Measurements from ENCODE around the gene LMX1A. TPM values are rescaled to one million over a fixed set of nuclear protein-coding genes. Genes with fewer than 3 reads are reported as not detected.

The LMX1A gene
- total RNA-seq, 2 donors from 2014 or later: not detected

- Histone ChIP-seq H3K27ac (no peak overlapping the region), H3K4me3 (no peak overlapping the region), H3K36me3 (no peaks in the 10 kb centered on the region), H3K9me3 (no peaks in the 10 kb centered on the region), H3K27me3 (no peaks in the 10 kb centered on the region), H3K4me1 (no peaks in the 10 kb centered on the region)
- TF ChIP-seq, protein P1, sequence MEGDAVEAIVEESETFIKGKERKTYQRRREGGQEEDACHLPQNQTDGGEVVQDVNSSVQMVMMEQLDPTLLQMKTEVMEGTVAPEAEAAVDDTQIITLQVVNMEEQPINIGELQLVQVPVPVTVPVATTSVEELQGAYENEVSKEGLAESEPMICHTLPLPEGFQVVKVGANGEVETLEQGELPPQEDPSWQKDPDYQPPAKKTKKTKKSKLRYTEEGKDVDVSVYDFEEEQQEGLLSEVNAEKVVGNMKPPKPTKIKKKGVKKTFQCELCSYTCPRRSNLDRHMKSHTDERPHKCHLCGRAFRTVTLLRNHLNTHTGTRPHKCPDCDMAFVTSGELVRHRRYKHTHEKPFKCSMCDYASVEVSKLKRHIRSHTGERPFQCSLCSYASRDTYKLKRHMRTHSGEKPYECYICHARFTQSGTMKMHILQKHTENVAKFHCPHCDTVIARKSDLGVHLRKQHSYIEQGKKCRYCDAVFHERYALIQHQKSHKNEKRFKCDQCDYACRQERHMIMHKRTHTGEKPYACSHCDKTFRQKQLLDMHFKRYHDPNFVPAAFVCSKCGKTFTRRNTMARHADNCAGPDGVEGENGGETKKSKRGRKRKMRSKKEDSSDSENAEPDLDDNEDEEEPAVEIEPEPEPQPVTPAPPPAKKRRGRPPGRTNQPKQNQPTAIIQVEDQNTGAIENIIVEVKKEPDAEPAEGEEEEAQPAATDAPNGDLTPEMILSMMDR (IDR thresholded peaks at IDR 0.05): no peak
- no peak for DNase-seq (ENCODE audit: low spot score)
These were observed 76.6 kb downstream of the LMX1A start for GRCh38 chr1:165279882-165280281.

GRCh38 chr1:165276314-165276713, 80.2 kb downstream of the LMX1A start:
- H3K36me3 ChIP-seq: no peaks in the 10 kb centered on the region
- no peaks in the 10 kb centered on the region for H3K4me1 ChIP-seq
- no peak overlapping the region for H3K27ac ChIP-seq
- no peaks in the 10 kb centered on the region for H3K9me3 ChIP-seq
- no peak overlapping the region for H3K4me3 ChIP-seq
- no peak for DNase-seq (ENCODE audit: low spot score)
- no peaks in the 10 kb centered on the region for H3K27me3 ChIP-seq
- TF ChIP-seq, protein P1 (IDR thresholded peaks at IDR 0.05): no peak

- Histone ChIP-seq H3K27ac (no peak overlapping the region), H3K4me1 (no peaks in the 10 kb centered on the region), H3K27me3 (no peaks in the 10 kb centered on the region), H3K9me3 (no peaks in the 10 kb centered on the region), H3K4me3 (no peak overlapping the region), H3K36me3 (no peaks in the 10 kb centered on the region)
- TF ChIP-seq, protein P1 (IDR thresholded peaks at IDR 0.05): no peak
- no peak for DNase-seq (ENCODE audit: low spot score)
These were observed 91.2 kb downstream of the LMX1A start for GRCh38 chr1:165265196-165265838.

DNA sequence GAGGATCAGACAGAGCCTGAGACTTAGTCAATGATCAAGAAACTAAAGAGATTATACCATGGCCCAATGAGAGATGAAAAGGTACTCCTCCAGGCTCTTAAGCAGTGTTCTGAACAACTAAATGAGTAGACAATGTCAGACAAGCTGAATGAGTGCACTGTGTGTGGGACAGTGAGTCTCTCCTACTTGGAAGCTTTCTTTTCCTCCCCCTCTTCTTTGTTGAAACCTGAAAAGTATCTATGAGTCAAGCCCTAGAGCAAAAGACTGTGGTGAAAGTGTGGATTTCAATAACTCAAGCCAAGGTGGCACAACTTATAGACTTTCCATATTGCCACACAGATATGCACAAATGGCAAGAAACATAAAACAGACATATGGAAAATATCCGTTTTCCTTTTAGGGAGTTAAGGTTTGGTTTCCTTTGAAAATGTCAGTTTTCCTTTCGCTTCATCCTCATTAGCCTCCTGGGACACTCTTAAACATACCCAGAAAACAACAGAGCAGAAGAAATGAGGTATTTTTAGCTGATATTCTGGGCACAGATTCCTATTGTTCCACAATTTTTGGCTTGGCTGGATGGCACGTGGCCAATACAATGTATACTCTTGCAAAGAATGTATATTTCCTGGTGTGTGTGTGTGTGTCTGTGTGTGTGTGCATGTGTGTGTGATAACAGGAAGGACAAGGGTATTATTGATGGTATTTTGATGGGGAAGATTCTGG, 96.6 kb downstream of the LMX1A start:
- Histone ChIP-seq H3K4me1 (no peaks in the 10 kb centered on the region), H3K27me3 (no peaks in the 10 kb centered on the region), H3K9me3 (no peaks in the 10 kb centered on the region), H3K36me3 (no peaks in the 10 kb centered on the region), H3K4me3 (no peak overlapping the region), H3K27ac (no peak overlapping the region)
- no peak for DNase-seq (ENCODE audit: low spot score)
- TF ChIP-seq, protein P1 (IDR thresholded peaks at IDR 0.05): no peak

DNA sequence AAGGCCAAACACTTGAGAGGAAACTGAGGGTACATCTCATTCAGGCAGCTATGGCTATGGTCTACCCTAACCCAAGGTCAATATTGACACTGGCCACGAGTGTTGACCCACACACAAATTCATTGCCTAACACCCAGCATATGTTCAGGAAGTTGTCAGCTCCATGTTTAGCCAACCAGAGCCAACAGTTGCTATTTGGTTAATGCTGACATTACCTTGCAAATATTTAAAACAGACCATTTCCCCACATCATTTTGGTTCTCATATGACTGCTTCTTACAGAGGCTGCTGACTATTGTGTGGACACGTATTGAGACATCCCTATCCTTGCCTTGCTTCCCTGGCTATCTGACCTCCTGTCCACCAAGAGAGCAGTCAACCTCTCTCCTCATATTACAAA, 97.3 kb downstream of the LMX1A start:
- Histone ChIP-seq H3K36me3 (no peaks in the 10 kb centered on the region), H3K4me3 (no peak overlapping the region)

More for the DNA sequence above, 97.3 kb downstream of the LMX1A start:
- DNase-seq (ENCODE audit: low spot score): no peak
- TF ChIP-seq, protein P1 (IDR thresholded peaks at IDR 0.05): no peak
- H3K9me3 ChIP-seq: no peaks in the 10 kb centered on the region
- no peaks in the 10 kb centered on the region for H3K27me3 ChIP-seq
- no peaks in the 10 kb centered on the region for H3K4me1 ChIP-seq
- H3K27ac ChIP-seq: no peak overlapping the region

All from right atrium auricular region (tissue), 2 donors.